Tibial artery (tissue), 4 donors: ENCODE results near the gene C3orf22.
A peak's percentile ranks its signal among the peaks of the same experiment; 100 is the strongest.

Experiments
- DNase-seq, 2 donors: peaks; one replicate each; pipeline ENCODE4 v3.0.0-alpha.2; 2019
- H3K27ac ChIP-seq, 2 donors: fragments of 200-600 bp; sonication (generic) in 1 of 2; 1 replicate in 1 of 2; 2 replicates in 1 of 2; pipeline ENCODE4 v1.5.1; 2018 to 2019; ENCODE audit warnings: mild to moderate bottlenecking in 1 of 2
- H3K27me3 ChIP-seq, 2 donors: fragments of 200-600 bp; sonication (generic) in 1 of 2; one replicate each; pipeline versions ENCODE4 v1.5.1 to v1.6.0; 2016 to 2019
- H3K36me3 ChIP-seq, 3 donors: fragments of 200-600 bp; sonication (generic) in 2 of 3; one replicate each; pipeline ENCODE4 v1.5.1; 2016 to 2019; ENCODE audit warnings: mild to moderate bottlenecking in 2 of 3
- H3K4me1 ChIP-seq, 4 donors: fragments of 200-600 bp; sonication (generic) in 2 of 4; 1 replicate in 3 of 4; 2 replicates in 1 of 4; pipeline ENCODE4 v1.5.1; 2016 to 2019
- H3K4me3 ChIP-seq, 2 donors: fragments of 200-600 bp; sonication (generic) in 1 of 2; 1 replicate in 1 of 2; 2 replicates in 1 of 2; pipeline ENCODE4 v1.5.1; 2018 to 2019; ENCODE audit warnings: mild to moderate bottlenecking in 2 of 2
- H3K9me3 ChIP-seq, 3 donors: fragments of 200-600 bp; sonication (generic) in 1 of 3; one replicate each; pipeline ENCODE4 v1.5.1; 2016 to 2019
- CTCF ChIP-seq, 2 experiments: fragments of 200-600 bp in 1 of 2; fragments of 450-650 bp in 1 of 2; IDR thresholded peaks; one replicate each; pipeline ENCODE4 v1.5.1; 2017 to 2019; ENCODE audit warnings: antibody characterized with exemption in 2 of 2, mild to moderate bottlenecking in 1 of 2, moderate library complexity in 1 of 2
- intact Hi-C: fragments of 100-400 bp; cut with DNase I; formaldehyde crosslinking; loops from one replicate; pipeline ENCODE4 v1.15.0; 2023; ENCODE audit warnings: low total_unique reads

The C3orf22 gene

GRCh38 chr3:126539558-126540250 is 19.0 kb downstream of the C3orf22 start:
- no peak for TF ChIP-seq CTCF (IDR thresholded peaks at IDR 0.05)
- Histone ChIP-seq H3K27ac (no peak overlapping the region), H3K27me3 (peaks cover 0 to 76% of the 10 kb centered on the region in 2 donors), H3K4me3 (no peak overlapping the region), H3K9me3 (no peaks in the 10 kb centered on the region), H3K4me1 (peaks cover 0 to 7% (median 3%) of the 10 kb centered on the region in 4 donors), H3K36me3 (no peaks in the 10 kb centered on the region)
- intact Hi-C loops, result no loop called here
- peak in 1 of 2 donors; percentile 31 for DNase-seq

- intact Hi-C loops, result no loop called here
- H3K27me3 ChIP-seq, result peaks cover 0 to 74% of the 10 kb centered on the region in 2 donors
Measured at GRCh38 chr3:126538966-126539365, 19.8 kb downstream of the C3orf22 start.

DNA sequence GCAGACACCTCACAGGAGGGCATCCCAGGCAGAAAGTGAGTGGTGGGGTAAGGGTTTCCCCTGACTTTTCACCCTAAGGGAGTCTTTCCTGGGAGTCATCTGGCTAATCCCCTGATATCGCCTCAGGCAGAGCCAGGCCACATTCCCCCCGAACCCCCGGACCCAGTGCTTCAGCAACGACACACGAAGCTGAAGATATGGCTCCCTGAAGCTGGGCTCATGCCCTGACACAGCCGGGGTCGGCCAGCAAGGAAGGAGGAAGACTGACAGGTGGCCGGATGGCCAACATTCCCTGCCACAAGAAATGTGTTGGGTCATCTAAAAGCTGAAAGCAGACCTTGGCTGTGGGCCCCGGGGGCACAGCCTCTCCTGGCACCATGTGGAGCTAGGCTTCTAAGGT is 20.4 kb downstream of the C3orf22 start:
- DNase-seq, result peak; percentile 14 to 58
- H3K27me3 ChIP-seq, result peaks cover 0 to 68% of the 10 kb centered on the region in 2 donors
- no peak overlapping the region for H3K27ac ChIP-seq
- peaks cover 0 to 7% (median 3%) of the 10 kb centered on the region in 4 donors for H3K4me1 ChIP-seq
- intact Hi-C loops, result no loop called here
- TF ChIP-seq CTCF (IDR thresholded peaks at IDR 0.05), result no peak
- no peaks in the 10 kb centered on the region for H3K9me3 ChIP-seq
- no peaks in the 10 kb centered on the region for H3K36me3 ChIP-seq
- H3K4me3 ChIP-seq, result no peak overlapping the region

More at GRCh38 chr3:126538966-126539365, 19.8 kb downstream of the C3orf22 start:
- Histone ChIP-seq H3K4me1 (peaks cover 0 to 7% (median 3%) of the 10 kb centered on the region in 4 donors), H3K36me3 (no peaks in the 10 kb centered on the region), H3K9me3 (no peaks in the 10 kb centered on the region), H3K4me3 (no peak overlapping the region), H3K27ac (no peak overlapping the region)
- peak in 1 of 2 donors; percentile 1 for DNase-seq
- no peak for TF ChIP-seq CTCF (IDR thresholded peaks at IDR 0.05)

- intact Hi-C loops, result no loop called here
- H3K27ac ChIP-seq, result no peak overlapping the region
- peaks cover 0 to 62% of the 10 kb centered on the region in 2 donors for H3K27me3 ChIP-seq
- peaks cover 0 to 7% (median 3%) of the 10 kb centered on the region in 4 donors for H3K4me1 ChIP-seq
- peak; percentile 6 to 54 for DNase-seq
- no peak overlapping the region for H3K4me3 ChIP-seq
- H3K36me3 ChIP-seq, result no peaks in the 10 kb centered on the region
- no peak for TF ChIP-seq CTCF (IDR thresholded peaks at IDR 0.05)
- H3K9me3 ChIP-seq, result no peaks in the 10 kb centered on the region
Measured at GRCh38 chr3:126537730-126538281, 20.9 kb downstream of the C3orf22 start.

GRCh38 chr3:126537116-126537729 is 21.5 kb downstream of the C3orf22 start:
- DNase-seq, result peak; percentile 14 to 32
- no peak overlapping the region for H3K27ac ChIP-seq
- no peaks in the 10 kb centered on the region for H3K36me3 ChIP-seq
- intact Hi-C loops, result no loop called here
- no peaks in the 10 kb centered on the region for H3K9me3 ChIP-seq
- no peak for TF ChIP-seq CTCF (IDR thresholded peaks at IDR 0.05)
- H3K4me3 ChIP-seq, result no peak overlapping the region
- peaks cover 0 to 57% of the 10 kb centered on the region in 2 donors for H3K27me3 ChIP-seq
- peaks cover 0 to 7% (median 3%) of the 10 kb centered on the region in 4 donors for H3K4me1 ChIP-seq
